Right forelimb (tissue), 1 donor: Measurements from ENCODE around the gene TNRC6B.
A peak's percentile ranks its signal among the peaks of the same experiment; 100 is the strongest.

ENCODE experiments used
- DNase-seq: peaks from one replicate; pipeline ENCODE4 v3.0.0-alpha.2; 2018

TNRC6B gene

GRCh38 chr22:40330086-40330485 is 152.4 kb downstream of the TNRC6B start:
- DNase-seq, result no peak

DNA sequence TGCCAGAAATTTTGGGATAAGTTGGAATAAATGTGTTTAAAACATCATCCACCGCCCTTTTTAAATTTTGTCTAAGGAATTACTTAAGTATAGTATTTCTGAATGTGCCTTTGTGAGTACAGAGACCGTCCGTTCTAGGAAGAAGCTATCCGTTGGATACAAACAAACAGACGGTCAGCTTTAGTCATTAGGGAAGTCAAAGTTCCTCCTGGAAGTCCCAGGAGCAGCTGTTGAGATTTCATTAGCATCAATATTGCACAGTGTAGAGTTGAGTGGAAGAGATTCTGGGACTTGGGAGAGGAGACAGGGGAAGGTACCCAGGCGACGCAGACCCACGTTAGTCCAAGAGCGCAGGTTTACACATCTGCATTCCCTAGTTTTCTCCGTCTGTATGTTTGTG is 152.9 kb downstream of the TNRC6B start:
- no peak for DNase-seq

- no peak for DNase-seq
These were observed 154.0 kb downstream of the TNRC6B start for GRCh38 chr22:40331706-40332105.

DNA sequence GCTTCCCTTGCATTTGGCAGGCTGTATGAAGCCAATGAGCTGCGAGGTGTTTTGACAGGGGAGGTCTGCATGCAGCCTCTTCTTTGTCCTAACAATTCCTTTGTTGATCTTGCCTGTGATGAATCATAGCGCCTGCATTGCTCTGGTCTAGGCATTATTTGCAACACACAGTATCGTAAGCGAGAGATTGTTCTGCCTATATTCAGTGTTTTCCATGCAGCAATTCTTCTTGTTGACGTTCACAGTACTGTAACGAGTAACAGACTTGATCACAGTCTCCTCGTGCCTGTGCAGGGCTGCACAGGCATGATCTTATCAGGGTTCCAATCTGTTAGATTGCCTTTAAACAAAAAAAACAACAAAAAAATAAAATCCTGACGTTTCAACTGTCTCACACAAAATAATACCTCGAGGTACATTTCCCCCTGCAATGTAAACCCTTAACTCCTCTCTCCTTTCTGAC is 154.6 kb downstream of the TNRC6B start:
- no peak for DNase-seq

DNA sequence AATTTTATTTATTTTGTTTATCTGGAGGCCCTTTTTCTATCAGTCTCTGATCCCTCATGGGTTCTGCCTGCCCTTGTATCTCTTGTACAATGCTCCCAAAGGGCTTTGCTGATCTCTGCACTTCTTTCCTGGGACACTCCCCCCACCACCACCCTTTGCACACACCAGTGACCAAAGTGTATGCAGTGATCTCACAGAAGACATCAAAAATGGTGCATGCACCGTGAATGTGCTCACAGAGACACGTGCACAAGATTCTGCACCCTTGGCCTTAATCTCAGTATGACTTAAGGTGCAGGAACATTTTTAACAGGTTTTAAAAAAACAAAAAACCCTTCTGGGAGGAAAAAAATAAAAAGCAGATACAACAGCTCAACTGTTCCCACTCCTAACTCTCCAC is 156.3 kb downstream of the TNRC6B start:
- no peak for DNase-seq

GRCh38 chr22:40334899-40335298 is 157.2 kb downstream of the TNRC6B start:
- no peak for DNase-seq

DNA sequence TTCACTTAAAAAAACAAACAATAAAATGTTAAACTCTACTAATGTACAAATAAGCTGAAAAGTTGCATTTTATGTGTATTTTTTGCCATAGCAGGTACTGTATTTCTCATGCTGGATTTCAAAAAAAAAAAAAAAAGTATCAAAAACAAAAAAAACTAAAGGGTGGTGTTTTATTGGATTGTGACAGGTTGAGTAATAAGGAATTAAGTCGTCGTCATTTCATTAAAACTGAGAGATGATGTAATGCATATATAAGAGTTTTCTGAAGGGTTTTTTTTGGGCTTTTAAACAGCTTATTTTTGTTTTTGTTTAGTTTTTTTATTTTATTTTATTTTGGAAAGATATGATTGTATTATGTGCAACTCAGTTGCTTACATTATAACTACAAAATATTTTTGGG is 157.6 kb downstream of the TNRC6B start:
- DNase-seq, result no peak

- DNase-seq, result no peak
These were observed 162.3 kb downstream of the TNRC6B start for GRCh38 chr22:40340044-40340443.

GRCh38 chr22:40341604-40342003 is 163.9 kb downstream of the TNRC6B start:
- no peak for DNase-seq

GRCh38 chr22:40342521-40342920 is 164.8 kb downstream of the TNRC6B start:
- no peak for DNase-seq

GRCh38 chr22:40345271-40345670 is 167.5 kb downstream of the TNRC6B start:
- DNase-seq, result no peak

DNA sequence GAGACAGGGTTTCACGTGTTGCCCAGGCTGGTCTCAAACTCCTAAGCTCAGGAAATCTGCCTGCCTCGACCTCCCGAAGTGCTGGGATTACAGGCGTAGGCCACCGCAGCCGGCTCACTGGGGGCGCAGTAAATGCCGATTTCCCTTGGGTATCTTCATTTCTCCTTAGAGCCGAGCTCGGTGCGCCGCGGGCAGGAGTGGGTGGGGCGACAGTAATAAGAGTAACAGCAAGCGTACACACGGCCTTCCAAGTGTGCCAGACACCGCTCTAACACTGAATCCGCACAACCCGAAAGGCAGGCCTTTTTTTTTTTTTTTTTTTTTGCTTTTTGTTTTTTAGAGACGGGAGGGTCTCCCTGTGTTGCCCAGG is 168.1 kb downstream of the TNRC6B start:
- DNase-seq, result peak; percentile 57

DNA sequence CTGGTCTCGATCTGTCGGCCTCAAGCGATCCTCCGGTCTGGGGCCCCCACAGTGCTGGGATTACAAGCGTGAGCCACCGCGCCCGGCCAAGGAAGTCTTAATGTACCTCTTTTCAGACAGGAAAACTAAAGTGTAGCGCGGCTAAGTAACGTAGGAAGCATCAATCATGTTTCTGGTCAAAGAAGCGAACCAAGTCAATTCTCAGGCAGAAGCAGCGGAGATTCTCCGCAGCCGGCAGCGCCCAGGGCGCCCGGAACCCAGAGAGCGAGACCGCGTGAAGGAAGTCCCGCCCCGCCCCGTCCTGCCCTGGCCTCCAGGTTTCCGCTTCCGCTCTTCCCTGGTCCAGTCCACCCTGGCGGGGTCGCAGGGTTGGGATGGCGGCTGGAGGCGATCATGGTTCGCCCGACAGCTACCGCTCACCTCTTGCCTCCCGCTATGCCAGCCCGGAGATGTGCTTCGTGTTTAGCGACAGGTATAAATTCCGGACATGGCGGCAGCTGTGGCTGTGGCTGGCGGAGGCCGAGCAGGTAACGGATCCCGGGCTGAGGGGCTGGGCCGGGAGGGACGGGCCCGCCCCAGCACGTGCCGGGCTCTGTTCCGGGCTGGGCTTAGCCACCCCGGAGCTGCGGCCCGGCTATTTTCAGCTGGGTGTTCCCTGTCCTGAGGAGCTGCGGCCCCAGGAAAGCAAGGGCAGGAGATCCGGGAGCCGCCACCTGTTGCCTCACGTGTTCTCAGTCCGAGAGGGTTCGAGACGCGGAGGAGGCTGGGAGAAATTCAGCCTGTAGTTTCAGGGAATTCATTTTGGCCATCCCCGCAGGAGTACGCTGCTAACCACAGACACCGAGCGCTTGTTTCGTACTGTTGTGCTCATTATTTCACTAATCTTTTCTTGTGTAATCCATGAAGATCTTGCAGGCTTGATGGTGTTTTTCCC is 168.7 kb downstream of the TNRC6B start, which contains the start of gene ADSL:
ADSL (plus strand) TSS at position 316 of the 934 bp plus-strand sequence; CDS start at position 375, 59 bp downstream.
- peak; percentile 95 for DNase-seq

GRCh38 chr22:40347300-40347699 is 169.6 kb downstream of the TNRC6B start:
- DNase-seq, result no peak

DNA sequence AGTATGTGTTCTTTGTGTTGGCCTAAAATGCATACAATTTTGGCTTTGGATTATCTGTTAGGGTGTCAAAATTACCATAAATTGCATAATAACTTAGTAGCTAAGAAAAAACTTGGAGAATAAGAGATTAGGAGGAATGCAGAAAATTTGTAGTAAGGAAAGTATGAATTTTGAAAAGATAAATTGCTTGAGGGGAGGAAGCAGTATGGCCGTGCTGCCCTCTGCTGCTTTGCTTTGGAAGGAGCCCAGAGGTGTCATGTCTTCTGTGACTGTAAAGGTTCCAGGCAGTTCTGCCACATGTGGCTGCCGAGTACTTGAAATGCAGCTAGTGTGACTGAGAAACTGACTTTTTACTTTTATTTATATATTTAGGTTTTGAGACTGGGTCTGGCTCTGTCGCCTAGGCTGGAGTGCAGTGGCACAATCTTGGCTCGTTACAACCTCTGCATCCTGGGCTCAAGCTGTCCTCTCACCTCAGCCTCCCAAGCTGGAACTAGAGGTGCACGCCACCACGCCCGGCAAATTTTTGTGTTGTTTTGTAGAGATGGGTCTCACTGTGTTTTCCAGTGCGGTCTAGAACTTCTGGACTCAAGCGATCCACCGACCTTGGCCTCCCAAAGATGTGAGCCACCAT is 170.4 kb downstream of the TNRC6B start:
- DNase-seq, result peak; percentile 56

DNA sequence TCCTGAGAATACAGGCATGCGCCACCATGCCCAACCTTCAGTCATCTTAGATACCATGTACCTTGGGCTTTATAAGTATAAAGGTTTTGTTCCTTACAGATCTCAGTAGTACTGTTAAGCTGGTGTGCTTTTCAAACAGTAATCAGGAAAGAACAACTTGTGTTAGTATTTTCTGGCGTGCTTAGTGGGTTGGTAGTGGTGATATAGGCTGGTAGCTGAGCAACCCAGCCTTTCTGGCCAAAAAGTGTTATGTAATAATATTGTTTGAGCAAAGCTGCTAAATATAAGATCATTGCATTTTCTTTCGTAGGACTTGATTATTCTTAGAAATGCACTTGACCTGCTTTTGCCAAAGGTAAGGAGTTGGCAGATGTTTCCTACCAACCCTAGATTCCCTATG is 175.0 kb downstream of the TNRC6B start:
- DNase-seq, result no peak

DNA sequence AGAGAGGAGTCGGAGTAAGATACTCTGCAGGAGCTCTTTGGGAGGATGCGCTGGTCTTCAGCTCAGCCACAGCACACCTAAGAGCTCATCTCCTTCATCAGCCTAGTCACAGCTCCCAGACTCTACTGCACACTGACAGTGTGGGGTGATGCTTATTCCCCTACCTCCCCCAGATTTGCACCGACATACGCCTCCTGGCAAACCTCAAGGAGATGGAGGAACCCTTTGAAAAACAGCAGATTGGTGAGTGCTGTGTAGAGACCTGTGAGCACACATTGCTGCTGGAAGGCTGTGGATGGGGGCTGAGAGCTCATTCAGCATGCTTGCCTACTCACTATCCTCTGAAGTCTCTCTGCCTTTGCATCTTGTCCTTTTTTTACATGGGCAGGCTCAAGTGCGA is 183.4 kb downstream of the TNRC6B start:
- no peak for DNase-seq

- DNase-seq, result no peak
These were observed 185.3 kb downstream of the TNRC6B start for GRCh38 chr22:40363059-40363458.

DNA sequence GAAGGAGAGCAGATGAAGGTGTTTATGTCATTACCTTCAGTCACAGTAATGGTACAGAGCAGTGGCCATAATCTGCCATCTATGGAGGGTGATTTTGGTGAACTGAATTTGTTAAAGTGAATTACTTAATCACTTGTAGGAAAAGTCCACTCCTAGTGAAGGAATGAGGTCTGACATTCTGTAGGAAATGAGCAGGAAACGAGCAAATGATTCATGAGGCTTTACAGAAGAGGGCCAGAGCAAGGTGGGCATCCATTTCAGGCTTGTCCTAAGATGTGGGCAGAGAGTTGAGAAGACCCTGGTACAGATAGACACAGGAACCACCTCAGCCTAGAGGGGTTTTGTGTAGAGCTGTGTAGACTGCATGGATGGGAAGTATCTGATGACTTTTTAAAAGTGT is 186.7 kb downstream of the TNRC6B start:
- DNase-seq, result no peak

DNA sequence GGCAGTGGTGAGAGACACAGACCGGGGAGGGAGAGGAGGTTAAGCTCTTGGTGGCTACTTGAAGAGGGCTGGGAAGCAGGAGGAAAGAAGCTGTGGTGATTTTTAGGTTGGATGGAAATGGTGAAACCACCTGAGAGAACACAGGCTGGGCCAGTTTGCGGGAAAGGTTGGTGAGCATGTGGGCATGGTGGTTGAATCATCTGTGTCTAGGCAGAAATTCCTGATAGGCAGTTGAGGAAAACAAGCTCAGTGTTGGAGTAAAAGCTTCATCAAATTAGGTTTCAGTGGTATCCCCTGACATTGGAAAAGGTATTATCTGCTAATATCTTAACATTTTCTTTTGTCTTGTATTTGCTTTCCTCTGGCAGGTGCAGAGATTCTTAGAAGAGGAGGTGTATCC is 188.3 kb downstream of the TNRC6B start:
- no peak for DNase-seq

GRCh38 chr22:40367342-40367741 is 189.6 kb downstream of the TNRC6B start:
- DNase-seq, result no peak

DNA sequence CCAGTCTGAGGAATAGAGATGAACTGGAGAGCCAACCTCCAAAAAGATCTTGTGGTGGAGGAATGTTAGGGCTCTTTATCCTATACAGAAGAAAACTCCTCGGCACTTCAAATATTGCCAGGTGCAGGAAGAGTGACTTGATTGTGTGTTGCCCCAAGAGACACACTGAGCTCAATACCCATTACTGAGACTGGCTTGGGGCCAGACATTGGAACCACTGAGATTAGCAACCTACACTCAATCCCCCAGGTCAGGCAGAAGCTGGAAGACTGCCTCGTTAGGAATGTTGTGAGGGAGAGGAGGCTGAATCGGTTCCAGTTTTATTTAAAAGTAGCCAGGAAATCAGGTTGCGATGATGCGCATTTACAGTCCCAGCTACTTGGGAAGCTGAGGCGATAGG is 190.3 kb downstream of the TNRC6B start:
- DNase-seq, result no peak

GRCh38 chr22:40368836-40369235 is 191.1 kb downstream of the TNRC6B start:
- DNase-seq, result no peak

GRCh38 chr22:40374567-40374966 is 196.8 kb downstream of the TNRC6B start:
- no peak for DNase-seq
